Neural cell (in vitro differentiated cells): ENCODE measurements around the gene RUNX3. TPM values are rescaled to one million over a fixed set of nuclear protein-coding genes. Genes with fewer than 3 reads are reported as not detected.

Source experiments
- H2AFZ ChIP-seq: fragments of 200-600, 300-800 bp; sonication (generic), shearing (Covaris generic); 2 replicates; pipeline ENCODE4 v1.6.0; 2014; ENCODE audit warnings: low read depth, mild to moderate bottlenecking, antibody characterized with exemption, low read length, moderate library complexity
- H3F3A ChIP-seq: fragments of 200-600 bp; shearing (Covaris generic); 2 replicates; pipeline ENCODE4 v1.6.1; 2016; ENCODE audit warnings: mild to moderate bottlenecking, moderate library complexity, mixed read lengths, antibody characterized with exemption, low read length; ENCODE audit not compliant: insufficient read depth, poor library complexity, severe bottlenecking
- H3K27ac ChIP-seq: fragments of 200-600, 300-800 bp; sonication (generic), shearing (Covaris generic); 2 replicates; pipeline ENCODE4 v1.5.1; 2014; ENCODE audit warnings: mild to moderate bottlenecking, low read length, moderate library complexity
- H3K27me3 ChIP-seq: fragments of 300-800, 200-600 bp; sonication (generic), shearing (Covaris generic); 2 replicates; pipeline ENCODE4 v1.6.0; 2014; ENCODE audit warnings: mild to moderate bottlenecking, low read depth, low read length, moderate library complexity; ENCODE audit not compliant: insufficient read depth
- H3K36me3 ChIP-seq: fragments of 300-800, 200-600 bp; sonication (generic), shearing (Covaris generic); 2 replicates; pipeline ENCODE4 v1.5.1; 2014; ENCODE audit warnings: mild to moderate bottlenecking, antibody characterized with exemption, low read length, moderate library complexity; ENCODE audit not compliant: insufficient read depth
- H3K4me2 ChIP-seq: fragments of 300-800, 200-600 bp; sonication (generic), shearing (Covaris generic); 2 replicates; pipeline ENCODE4 v1.6.0; 2014; ENCODE audit warnings: mild to moderate bottlenecking, low read length
- H3K4me3 ChIP-seq: fragments of 300-800, 200-600 bp; sonication (generic), shearing (Covaris generic); 2 replicates; pipeline ENCODE4 v1.5.1; 2014; ENCODE audit warnings: mild to moderate bottlenecking, low read length, moderate library complexity
- H3K79me2 ChIP-seq: fragments of 200-600 bp; shearing (Covaris generic); replicated peaks from 2 replicates; pipeline ENCODE4 v1.6.0; 2014; ENCODE audit warnings: mild to moderate bottlenecking, low read length, moderate library complexity; ENCODE audit not compliant: insufficient read depth
- H3K9ac ChIP-seq: fragments of 300-800, 200-600 bp; sonication (generic), shearing (Covaris generic); 2 replicates; pipeline ENCODE4 v1.6.1; 2016; ENCODE audit warnings: mild to moderate bottlenecking, low read length, mixed read lengths
- H3K9me2 ChIP-seq: fragments of 200-600 bp; shearing (Covaris generic); 2 replicates; pipeline ENCODE4 v1.6.1; 2016; ENCODE audit warnings: mild to moderate bottlenecking, low read length, mixed read lengths; ENCODE audit not compliant: insufficient read depth
- H3K9me3 ChIP-seq: fragments of 200-600, 300-800 bp; sonication (generic), shearing (Covaris generic); 2 replicates; pipeline ENCODE4 v1.6.1; 2016; ENCODE audit warnings: mild to moderate bottlenecking, mixed run types, low read length, moderate library complexity, mixed read lengths
- H4K20me1 ChIP-seq: fragments of 200-600 bp; shearing (Covaris generic); 2 replicates; pipeline ENCODE4 v1.6.1; 2016; ENCODE audit warnings: mild to moderate bottlenecking, mixed run types; ENCODE audit not compliant: insufficient read depth
- CTCF ChIP-seq: fragments of 450-650 bp; IDR thresholded peaks from 2 replicates; pipeline ENCODE4 v1.5.1; 2014; ENCODE audit warnings: antibody characterized with exemption, mild to moderate bottlenecking, moderate library complexity; ENCODE audit not compliant: poor library complexity, severe bottlenecking
- EP300 ChIP-seq: fragments of 450-650 bp; conservative IDR thresholded peaks from 2 replicates; pipeline ENCODE4 v1.6.1; 2014; ENCODE audit warnings: antibody characterized with exemption, mild to moderate bottlenecking, moderate library complexity; ENCODE audit not compliant: poor library complexity, severe bottlenecking
- EZH2 ChIP-seq: fragments of 200-600, 300-800 bp; shearing (Covaris generic), sonication (generic); IDR thresholded peaks from 2 replicates; pipeline ENCODE4 v1.6.1; 2014; ENCODE audit warnings: antibody characterized with exemption, low read length, borderline replicate concordance, mild to moderate bottlenecking; ENCODE audit not compliant: insufficient read depth, poor library complexity, severe bottlenecking
- MXI1 ChIP-seq: fragments of 450-650 bp; conservative IDR thresholded peaks from 2 replicates; pipeline ENCODE4 v1.6.1; 2014; ENCODE audit warnings: antibody characterized with exemption, mild to moderate bottlenecking; ENCODE audit not compliant: poor library complexity, severe bottlenecking
- POLR2AphosphoS5 ChIP-seq: IDR thresholded peaks from 2 replicates; pipeline ENCODE4 v1.6.1; 2012
- RAD21 ChIP-seq: fragments of 450-650 bp; conservative IDR thresholded peaks from 2 replicates; pipeline ENCODE4 v1.6.1; 2014; ENCODE audit warnings: antibody characterized with exemption, mild to moderate bottlenecking, moderate library complexity
- SMC3 ChIP-seq: fragments of 450-650 bp; conservative IDR thresholded peaks from 2 replicates; pipeline ENCODE4 v1.6.1; 2014; ENCODE audit warnings: antibody characterized with exemption, mild to moderate bottlenecking, moderate library complexity; ENCODE audit not compliant: poor library complexity
- TAF1 ChIP-seq: IDR thresholded peaks from 2 replicates; pipeline ENCODE4 v1.6.1; 2012; ENCODE audit warnings: low read depth
- polyA plus RNA-seq: library from polyadenylated mRNA; depleted of rRNA; stranded (reverse); fragments of >200 nt; gene quantifications from 2 replicates; pipeline ENCODE4 v1.2.3, GENCODE V29; 2014
- TF ChIP-seq, protein P1 (sequence below): IDR thresholded peaks from 2 replicates; pipeline ENCODE4 v1.6.1; 2012; ENCODE audit warnings: borderline replicate concordance

The RUNX3 gene
- polyA plus RNA-seq, 1 donor from 2014 or later: not detected

- Histone ChIP-seq H3K4me3 (no peak overlapping the region), H3K36me3 (no peaks in the 10 kb centered on the region), H3K27ac (no peak overlapping the region), H3K9me3 (no peaks in the 10 kb centered on the region), H3F3A (no peaks in the 10 kb centered on the region), H2AFZ (no peak overlapping the region), H4K20me1 (no peaks in the 10 kb centered on the region), H3K9ac (no peak overlapping the region), H3K4me2 (no peak overlapping the region), H3K27me3 (no peaks in the 10 kb centered on the region), H3K79me2 (no peaks in the 10 kb centered on the region), H3K9me2 (no peaks in the 10 kb centered on the region)
- TF ChIP-seq EZH2 (no peak), MXI1 (no peak), CTCF (no peak), TAF1 (no peak), POLR2AphosphoS5 (no peak), RAD21 (no peak), EP300 (no peak), SMC3 (no peak)
- TF ChIP-seq, protein P1, sequence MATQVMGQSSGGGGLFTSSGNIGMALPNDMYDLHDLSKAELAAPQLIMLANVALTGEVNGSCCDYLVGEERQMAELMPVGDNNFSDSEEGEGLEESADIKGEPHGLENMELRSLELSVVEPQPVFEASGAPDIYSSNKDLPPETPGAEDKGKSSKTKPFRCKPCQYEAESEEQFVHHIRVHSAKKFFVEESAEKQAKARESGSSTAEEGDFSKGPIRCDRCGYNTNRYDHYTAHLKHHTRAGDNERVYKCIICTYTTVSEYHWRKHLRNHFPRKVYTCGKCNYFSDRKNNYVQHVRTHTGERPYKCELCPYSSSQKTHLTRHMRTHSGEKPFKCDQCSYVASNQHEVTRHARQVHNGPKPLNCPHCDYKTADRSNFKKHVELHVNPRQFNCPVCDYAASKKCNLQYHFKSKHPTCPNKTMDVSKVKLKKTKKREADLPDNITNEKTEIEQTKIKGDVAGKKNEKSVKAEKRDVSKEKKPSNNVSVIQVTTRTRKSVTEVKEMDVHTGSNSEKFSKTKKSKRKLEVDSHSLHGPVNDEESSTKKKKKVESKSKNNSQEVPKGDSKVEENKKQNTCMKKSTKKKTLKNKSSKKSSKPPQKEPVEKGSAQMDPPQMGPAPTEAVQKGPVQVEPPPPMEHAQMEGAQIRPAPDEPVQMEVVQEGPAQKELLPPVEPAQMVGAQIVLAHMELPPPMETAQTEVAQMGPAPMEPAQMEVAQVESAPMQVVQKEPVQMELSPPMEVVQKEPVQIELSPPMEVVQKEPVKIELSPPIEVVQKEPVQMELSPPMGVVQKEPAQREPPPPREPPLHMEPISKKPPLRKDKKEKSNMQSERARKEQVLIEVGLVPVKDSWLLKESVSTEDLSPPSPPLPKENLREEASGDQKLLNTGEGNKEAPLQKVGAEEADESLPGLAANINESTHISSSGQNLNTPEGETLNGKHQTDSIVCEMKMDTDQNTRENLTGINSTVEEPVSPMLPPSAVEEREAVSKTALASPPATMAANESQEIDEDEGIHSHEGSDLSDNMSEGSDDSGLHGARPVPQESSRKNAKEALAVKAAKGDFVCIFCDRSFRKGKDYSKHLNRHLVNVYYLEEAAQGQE: no peak
Observed at GRCh38 chr1:24957016-24957807, 27.1 kb upstream of the RUNX3 start.

GRCh38 chr1:24955779-24956365 is 25.8 kb upstream of the RUNX3 start:
- no peaks in the 10 kb centered on the region for H3K9me3 ChIP-seq
- no peak overlapping the region for H3K27ac ChIP-seq
- no peak overlapping the region for H3K9ac ChIP-seq
- H3K4me2 ChIP-seq: no peak overlapping the region
- H3K4me3 ChIP-seq: no peak overlapping the region
- no peaks in the 10 kb centered on the region for H3K79me2 ChIP-seq
- TF ChIP-seq, protein P1: no peak
- TF ChIP-seq EP300: no peak
- TF ChIP-seq MXI1: no peak
- TF ChIP-seq SMC3: no peak
- TF ChIP-seq POLR2AphosphoS5: no peak
- no peak for TF ChIP-seq RAD21
- no peak for TF ChIP-seq CTCF
- TF ChIP-seq TAF1: no peak
- TF ChIP-seq EZH2: no peak
- no peaks in the 10 kb centered on the region for H4K20me1 ChIP-seq
- no peaks in the 10 kb centered on the region for H3K36me3 ChIP-seq
- no peaks in the 10 kb centered on the region for H3K27me3 ChIP-seq
- H3K9me2 ChIP-seq: no peaks in the 10 kb centered on the region
- H2AFZ ChIP-seq: no peak overlapping the region
- no peaks in the 10 kb centered on the region for H3F3A ChIP-seq
